Peyer's patch (tissue), 4 donors: Measurements from ENCODE around the gene SFTPB. TPM values are rescaled to one million over a fixed set of nuclear protein-coding genes. Genes with fewer than 3 reads are reported as not detected.

Source experiments
- DNase-seq, 3 donors: peaks; one replicate each; pipeline ENCODE4 v3.0.0-alpha.2; 2017 to 2019
- H3K27ac ChIP-seq, 4 donors: fragments of 200-600 bp; sonication (generic); one replicate each; pipeline ENCODE4 v1.5.1; 2016 to 2019
- H3K27me3 ChIP-seq, 2 donors: fragments of 200-600 bp; sonication (generic); one replicate each; pipeline ENCODE4 v1.5.1; 2019
- H3K36me3 ChIP-seq, 3 donors: fragments of 200-600 bp; sonication (generic); one replicate each; pipeline ENCODE4 v1.5.1; 2016 to 2019
- H3K4me1 ChIP-seq, 4 donors: fragments of 200-600 bp; sonication (generic); one replicate each; pipeline ENCODE4 v1.5.1; 2016 to 2019
- H3K4me3 ChIP-seq, 4 donors: fragments of 200-600 bp; sonication (generic); 1 replicate in 3 of 4; 2 replicates in 1 of 4; pipeline ENCODE4 v1.5.1; 2016 to 2019; ENCODE audit warnings: mild to moderate bottlenecking in 1 of 4
- H3K9me3 ChIP-seq, 4 donors: fragments of 200-600 bp; sonication (generic); one replicate each; pipeline ENCODE4 v1.5.1; 2016 to 2019; ENCODE audit warnings: mild to moderate bottlenecking in 1 of 4
- CTCF ChIP-seq, 6 experiments: fragments of 450-650 bp in 4 of 6; fragments of 200-600 bp in 2 of 6; sonication (generic) in 1 of 6; IDR thresholded peaks; one replicate each; pipeline ENCODE4 v1.5.1; 2017 to 2019; ENCODE audit warnings: antibody characterized with exemption in 6 of 6, mild to moderate bottlenecking in 3 of 6, moderate library complexity in 1 of 6
- POLR2A ChIP-seq, 2 donors: fragments of 450-650 bp; IDR thresholded peaks; one replicate each; pipeline ENCODE4 v1.5.1; 2017; ENCODE audit warnings: antibody characterized with exemption in 2 of 2, mild to moderate bottlenecking in 2 of 2, moderate library complexity in 2 of 2
- total RNA-seq, 4 donors: library from RNA; depleted of rRNA; stranded (reverse); fragments of >200 nt; gene quantifications; one replicate each; pipeline ENCODE4 v1.1.0, GENCODE V29; 2016

The SFTPB gene
- total RNA-seq, 4 donors from 2014 or later = 1.7 TPM; not detected in 3

DNA sequence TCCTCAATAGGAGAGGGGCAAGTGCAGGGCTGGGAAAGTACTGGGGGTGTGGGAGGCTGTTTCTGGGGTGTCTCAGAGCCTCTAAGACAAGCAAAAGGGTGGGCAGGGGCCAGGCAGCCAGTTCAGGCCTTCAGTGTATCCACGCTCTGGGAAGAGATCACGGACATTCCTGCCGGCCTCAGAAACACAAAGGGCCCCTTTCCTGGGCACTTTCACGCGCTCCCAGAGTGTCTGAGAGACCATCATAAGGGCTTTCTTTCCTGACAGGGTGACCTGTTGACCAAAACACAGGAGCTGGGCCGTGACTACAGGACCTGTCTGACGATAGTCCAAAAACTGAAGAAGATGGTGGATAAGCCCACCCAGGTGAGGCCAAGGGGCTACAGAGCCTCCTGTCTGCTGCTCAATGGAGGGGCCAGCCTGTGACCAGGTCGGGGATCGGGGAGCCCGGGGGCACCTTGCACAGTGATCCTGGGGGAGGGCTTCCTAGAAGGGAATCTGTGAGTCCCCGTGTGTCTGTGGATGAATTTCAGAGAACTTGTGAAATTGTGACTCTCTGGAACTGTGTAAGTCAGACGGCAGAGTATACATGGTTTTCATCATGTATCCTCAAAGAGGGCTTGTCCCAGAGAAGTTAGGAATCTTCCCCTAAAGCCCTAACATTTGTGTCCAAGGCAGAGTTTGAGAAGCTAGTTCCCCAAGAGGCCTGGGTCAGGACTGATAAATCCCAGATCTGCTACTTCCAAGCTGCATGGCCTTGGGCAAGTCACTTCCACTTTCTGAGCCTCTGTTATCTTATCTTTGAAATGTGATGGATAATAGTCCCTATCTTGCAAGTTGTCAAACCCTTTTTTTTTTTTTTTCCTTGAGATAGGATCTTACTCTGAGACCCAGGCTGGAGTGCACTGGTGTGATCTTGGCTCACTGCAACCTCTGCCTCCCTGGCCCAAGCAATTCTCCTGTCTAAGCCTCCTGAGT lies 28.0 kb upstream of the SFTPB start:
- TF ChIP-seq CTCF (IDR thresholded peaks at IDR 0.05) = no peak
- TF ChIP-seq POLR2A (IDR thresholded peaks at IDR 0.05) = no peak
- Histone ChIP-seq H3K4me3 (no peak overlapping the region), H3K27me3 (no peaks in the 10 kb centered on the region), H3K9me3 (no peaks in the 10 kb centered on the region), H3K27ac (no peak overlapping the region), H3K36me3 (no peaks in the 10 kb centered on the region), H3K4me1 (no peaks in the 10 kb centered on the region)
- DNase-seq = no peak

DNA sequence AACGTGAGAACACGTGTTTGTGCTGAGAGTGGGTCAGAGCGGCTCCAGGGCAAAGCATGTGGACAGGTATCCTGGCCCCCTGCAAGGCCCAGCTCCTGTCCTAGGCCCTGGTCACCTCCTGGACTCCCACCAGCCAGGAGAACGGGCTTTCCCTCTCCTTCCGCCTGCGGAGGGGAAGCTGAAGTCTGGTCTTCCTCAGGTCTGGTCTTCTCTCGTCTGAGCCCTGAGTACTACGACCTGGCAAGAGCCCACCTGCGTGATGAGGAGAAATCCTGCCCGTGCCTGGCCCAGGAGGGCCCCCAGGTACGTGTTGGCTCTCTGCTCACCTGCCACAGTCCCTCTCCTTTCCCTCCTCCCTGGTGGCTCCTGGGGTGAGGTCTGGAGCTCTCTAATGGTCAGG lies 27.1 kb upstream of the SFTPB start:
- no peaks in the 10 kb centered on the region for H3K9me3 ChIP-seq
- no peaks in the 10 kb centered on the region for H3K27me3 ChIP-seq
- H3K27ac ChIP-seq = no peak overlapping the region
- TF ChIP-seq CTCF (IDR thresholded peaks at IDR 0.05) = no peak
- no peak for TF ChIP-seq POLR2A (IDR thresholded peaks at IDR 0.05)
- DNase-seq = no peak
- H3K4me3 ChIP-seq = no peak overlapping the region
- no peaks in the 10 kb centered on the region for H3K36me3 ChIP-seq
- no peaks in the 10 kb centered on the region for H3K4me1 ChIP-seq

- Histone ChIP-seq H3K9me3 (no peaks in the 10 kb centered on the region), H3K27me3 (no peaks in the 10 kb centered on the region), H3K4me1 (no peaks in the 10 kb centered on the region), H3K36me3 (no peaks in the 10 kb centered on the region), H3K27ac (no peak within 1 kb of the TSS), H3K4me3 (no peak within 1 kb of the TSS)
- DNase-seq = no peak
- TF ChIP-seq CTCF (IDR thresholded peaks at IDR 0.05) (no peak), POLR2A (IDR thresholded peaks at IDR 0.05) (no peak)
Observed at GRCh38 chr2:85694052-85695025, 26.3 kb upstream of the SFTPB start, which contains the start of gene GNLY. TSS of gene GNLY (plus strand) at chr2:85694358. CDS start at chr2:85694419, 61 bp downstream.

- no peaks in the 10 kb centered on the region for H3K9me3 ChIP-seq
- no peak overlapping the region for H3K4me3 ChIP-seq
- DNase-seq = no peak
- H3K27ac ChIP-seq = no peak overlapping the region
- H3K4me1 ChIP-seq = no peaks in the 10 kb centered on the region
- H3K27me3 ChIP-seq = no peaks in the 10 kb centered on the region
- no peaks in the 10 kb centered on the region for H3K36me3 ChIP-seq
- no peak for TF ChIP-seq CTCF (IDR thresholded peaks at IDR 0.05)
- TF ChIP-seq POLR2A (IDR thresholded peaks at IDR 0.05) = no peak
Observed at GRCh38 chr2:85692039-85692645, 24.1 kb upstream of the SFTPB start.

DNA sequence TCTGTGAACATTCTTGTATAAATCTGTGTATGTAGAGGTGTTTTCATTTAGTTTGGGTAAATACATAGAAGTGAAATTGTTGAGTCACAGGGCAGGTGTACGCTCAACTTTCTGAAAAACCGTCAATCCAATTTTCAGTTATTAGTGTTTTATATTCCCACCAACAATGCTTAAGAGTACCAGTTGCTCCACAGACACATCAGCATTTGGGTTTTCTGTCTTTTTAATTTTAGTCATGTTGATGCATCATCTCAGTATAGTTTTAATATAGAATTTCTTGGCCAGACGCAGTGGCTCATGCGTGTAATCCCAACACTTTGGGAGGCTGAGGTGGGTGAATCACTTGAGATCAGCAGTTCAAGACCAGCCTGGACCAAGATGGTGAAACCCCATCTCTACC lies 22.9 kb upstream of the SFTPB start:
- H3K9me3 ChIP-seq = no peaks in the 10 kb centered on the region
- H3K4me1 ChIP-seq = no peaks in the 10 kb centered on the region
- no peaks in the 10 kb centered on the region for H3K27me3 ChIP-seq
- no peak for DNase-seq
- no peaks in the 10 kb centered on the region for H3K36me3 ChIP-seq
- no peak overlapping the region for H3K27ac ChIP-seq
- H3K4me3 ChIP-seq = no peak overlapping the region
- TF ChIP-seq CTCF (IDR thresholded peaks at IDR 0.05) (no peak), POLR2A (IDR thresholded peaks at IDR 0.05) (no peak)
